KOPT-K1 (cell line): ENCODE data around the gene PRKD2.

Source experiments
- H3K27ac ChIP-seq: fragments of 200-600 bp; sonication (generic); 2 replicates; pipeline ENCODE4 v1.5.1; 2016; ENCODE audit warnings: antibody characterized with exemption, mild to moderate bottlenecking, low read depth, low read length; ENCODE audit not compliant: poor library complexity, severe bottlenecking
- H3K36me3 ChIP-seq: fragments of 200-600 bp; sonication (generic); 2 replicates; pipeline ENCODE4 v1.5.1; 2017; ENCODE audit warnings: antibody characterized with exemption, mild to moderate bottlenecking, low read length, moderate library complexity; ENCODE audit not compliant: insufficient read depth
- H3K9me3 ChIP-seq: fragments of 200-600 bp; sonication (generic); 2 replicates; pipeline ENCODE4 v1.5.1; 2017; ENCODE audit warnings: antibody characterized with exemption, low read length, mild to moderate bottlenecking; ENCODE audit not compliant: insufficient read depth, poor library complexity, severe bottlenecking

Gene PRKD2

DNA sequence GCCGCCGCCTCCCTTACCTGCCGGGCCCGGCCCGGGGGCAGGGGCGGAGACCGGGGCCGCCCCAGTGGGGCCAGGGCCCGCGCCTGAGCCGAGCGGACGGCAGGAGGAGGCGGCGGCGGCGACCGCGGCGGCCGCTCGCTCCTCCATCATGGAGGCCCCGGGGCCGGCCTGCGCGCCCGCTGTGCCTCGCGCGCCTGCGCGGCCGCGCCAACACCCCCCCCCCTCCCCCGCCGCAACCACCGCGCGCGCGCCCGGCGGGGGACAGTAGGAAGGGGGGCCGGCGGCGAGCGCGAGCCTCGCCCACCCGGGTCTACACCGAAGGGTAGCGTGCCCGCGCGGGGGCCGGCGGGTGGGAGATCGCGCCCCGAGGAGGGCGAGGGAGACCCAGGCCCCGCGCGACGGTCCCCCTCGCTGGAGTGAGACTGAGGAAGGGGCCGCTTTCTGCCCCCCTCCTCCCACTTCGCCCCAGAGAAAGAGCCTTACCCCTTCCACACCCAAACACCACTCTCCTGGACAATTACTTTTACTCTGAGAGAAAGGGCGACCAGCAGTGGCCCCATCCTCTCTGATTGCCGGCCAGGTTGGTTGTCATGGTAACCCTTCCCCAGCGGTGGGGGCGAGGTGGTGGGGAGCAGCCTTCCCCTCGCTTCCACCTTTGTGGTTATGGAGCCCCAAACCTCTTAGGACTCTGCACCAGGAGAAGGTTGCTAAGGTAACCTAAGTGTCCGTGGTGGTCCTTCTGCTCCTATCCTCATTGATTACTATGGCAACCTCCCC lies 29.6 kb upstream of the PRKD2 start, which contains the start of gene STRN4:
TSS of gene STRN4 (minus strand) at position 170 of the 777 bp plus-strand sequence. CDS start at position 150, 20 bp downstream.
- H3K9me3 ChIP-seq, result no peaks in the 10 kb centered on the region
- peaks cover 42% of the 10 kb centered on the region for H3K36me3 ChIP-seq
- H3K27ac ChIP-seq, result peak within 1 kb of the TSS; percentile 89

DNA sequence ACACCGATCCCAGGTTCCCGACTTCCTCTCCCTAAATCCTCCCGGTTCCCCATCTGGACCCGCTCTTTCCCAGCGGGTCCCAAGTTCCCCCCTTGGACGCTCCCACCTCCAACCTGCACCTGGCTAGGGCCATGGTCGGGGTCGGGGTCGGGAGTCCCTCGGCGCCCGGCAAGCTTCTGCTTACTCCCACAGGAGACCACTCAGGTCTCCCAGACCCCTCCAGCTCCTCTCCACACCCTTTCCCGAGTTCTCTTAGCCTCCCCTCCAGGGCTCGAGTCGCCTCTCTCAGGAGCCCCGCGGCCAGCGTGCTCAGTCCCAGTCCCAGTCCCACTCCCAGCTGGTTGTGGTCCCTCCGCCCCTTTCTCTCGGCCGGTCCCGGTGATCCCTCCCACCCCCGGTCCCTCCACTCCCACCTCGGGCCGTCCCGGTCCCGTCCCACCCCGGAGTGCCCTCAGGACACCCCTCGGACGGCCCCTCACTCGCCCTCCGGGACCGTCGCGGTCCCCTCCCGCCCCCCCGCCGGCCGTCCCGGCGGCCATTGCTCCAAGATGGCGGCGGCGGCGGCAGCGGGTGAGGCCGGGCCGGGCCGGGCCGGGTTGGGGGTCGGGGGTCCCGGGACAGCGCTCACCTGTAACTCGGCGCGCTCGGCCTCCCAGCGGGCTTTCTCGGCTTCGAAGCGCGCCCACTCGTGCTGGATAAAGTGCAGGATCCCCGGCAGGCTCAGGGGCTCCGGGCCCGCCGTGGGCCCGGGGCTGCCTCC lies 28.8 kb upstream of the PRKD2 start, which contains the start of gene FKRP:
TSS of gene FKRP (plus strand) at position 537 of the 760 bp plus-strand sequence. CDS start 9,394 bp downstream, outside the sequence.
- Histone ChIP-seq H3K27ac (peak within 1 kb of the TSS; percentile 89), H3K9me3 (no peaks in the 10 kb centered on the region), H3K36me3 (peaks cover 48% of the 10 kb centered on the region)

DNA sequence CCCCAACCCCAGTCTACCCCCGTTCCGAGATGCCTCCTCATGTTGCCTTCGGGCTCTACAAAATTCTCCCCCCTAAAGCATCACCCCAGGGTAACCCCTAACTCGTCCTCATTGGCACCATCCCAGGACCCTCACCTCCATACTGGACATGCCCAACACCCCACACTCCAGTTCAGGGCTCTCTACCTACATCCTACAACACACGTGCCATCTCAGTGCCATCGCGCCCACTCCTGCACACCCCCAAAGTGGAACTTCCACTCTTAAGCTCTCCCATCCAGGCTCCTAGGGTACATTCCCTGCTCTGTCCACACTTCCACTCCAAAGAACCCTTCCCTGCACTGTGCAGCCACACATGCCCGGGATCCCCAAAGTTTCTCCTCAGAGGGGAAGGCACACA lies 28.1 kb upstream of the PRKD2 start:
- Histone ChIP-seq H3K9me3 (no peaks in the 10 kb centered on the region), H3K36me3 (peaks cover 48% of the 10 kb centered on the region), H3K27ac (peak overlapping the region; percentile 89)

DNA sequence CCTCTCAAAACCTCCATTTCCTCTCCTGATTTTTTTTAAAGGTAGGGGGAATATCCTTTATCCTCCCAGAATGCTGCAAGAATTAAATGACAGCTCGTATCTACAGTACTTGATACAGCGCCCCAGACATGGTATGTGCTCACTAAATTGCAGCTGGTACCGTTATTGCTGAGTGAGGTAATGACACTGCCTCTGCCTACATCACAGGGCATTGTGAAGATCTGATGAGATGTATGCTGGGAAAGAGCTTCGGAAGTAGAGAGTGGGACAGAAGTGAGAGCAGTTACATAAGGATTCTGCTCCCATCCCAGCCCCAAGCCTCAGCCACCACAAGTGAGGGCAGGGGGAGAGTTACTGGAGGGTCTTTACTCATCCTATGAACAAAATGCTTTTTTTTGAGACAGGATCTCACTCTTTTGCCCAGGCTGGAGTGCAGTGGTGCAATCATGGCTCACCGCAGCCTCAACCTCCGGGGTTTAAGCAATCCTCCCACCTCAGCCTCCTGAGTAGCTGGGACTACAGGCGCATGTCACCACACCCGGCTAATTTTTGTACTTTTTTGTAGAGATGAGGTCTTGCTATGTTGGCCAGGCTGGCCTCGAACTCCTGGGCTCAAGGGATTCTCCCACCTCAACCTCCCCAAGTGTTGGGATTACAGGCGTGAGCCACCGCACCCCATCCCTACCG lies 27.2 kb upstream of the PRKD2 start:
- Histone ChIP-seq H3K36me3 (peaks cover 52% of the 10 kb centered on the region), H3K27ac (no peak overlapping the region)

DNA sequence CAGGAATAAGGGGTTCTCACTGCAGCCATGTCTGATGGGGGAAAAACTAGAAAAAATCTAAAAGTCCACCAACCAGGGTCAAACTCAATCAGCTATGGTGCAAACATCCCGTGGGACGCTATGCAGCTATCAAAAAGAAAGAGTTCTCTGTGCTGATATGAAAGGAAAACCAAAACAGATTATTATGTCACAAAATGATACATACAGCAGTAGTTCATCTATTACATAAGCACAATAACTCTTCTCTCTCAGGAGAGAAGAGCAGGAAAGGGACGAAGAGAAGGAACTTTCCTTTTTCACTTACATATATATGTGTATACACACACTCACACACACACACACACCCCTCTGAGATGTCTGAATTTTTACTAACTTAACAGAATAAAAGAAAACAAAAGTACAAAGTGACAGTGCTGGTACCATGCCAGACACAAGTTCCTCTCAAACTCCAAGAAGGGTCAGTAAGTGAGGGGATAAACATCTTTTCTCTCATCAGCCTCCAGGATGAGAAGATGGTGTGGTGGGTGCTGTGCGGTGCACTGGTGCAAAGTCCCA lies 26.1 kb upstream of the PRKD2 start:
- Histone ChIP-seq H3K9me3 (no peaks in the 10 kb centered on the region), H3K36me3 (peaks cover 56% of the 10 kb centered on the region), H3K27ac (no peak overlapping the region)

More for the DNA sequence above, 27.2 kb upstream of the PRKD2 start:
- H3K9me3 ChIP-seq, result no peaks in the 10 kb centered on the region

DNA sequence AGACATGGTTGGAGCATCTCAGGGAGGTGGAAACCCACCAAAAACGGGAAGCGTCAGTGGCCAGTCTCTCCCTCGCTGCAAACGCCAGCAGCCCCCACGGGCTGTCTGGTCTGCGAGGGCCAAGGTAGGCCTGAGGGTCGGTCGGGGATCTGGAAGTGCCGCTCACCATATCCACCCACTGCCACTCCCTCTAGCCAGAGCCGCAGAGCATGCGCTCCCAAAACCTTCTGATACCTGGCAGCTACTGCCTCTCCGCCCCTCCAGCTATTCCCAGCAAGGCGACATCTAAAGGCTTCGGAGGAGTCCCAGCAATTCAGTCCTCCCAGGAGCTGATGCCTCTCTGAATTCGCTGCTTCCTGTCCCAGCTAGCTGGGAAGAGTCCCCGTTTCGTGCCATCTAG lies 24.5 kb upstream of the PRKD2 start:
- Histone ChIP-seq H3K9me3 (no peaks in the 10 kb centered on the region), H3K27ac (no peak overlapping the region), H3K36me3 (peaks cover 72% of the 10 kb centered on the region)

DNA sequence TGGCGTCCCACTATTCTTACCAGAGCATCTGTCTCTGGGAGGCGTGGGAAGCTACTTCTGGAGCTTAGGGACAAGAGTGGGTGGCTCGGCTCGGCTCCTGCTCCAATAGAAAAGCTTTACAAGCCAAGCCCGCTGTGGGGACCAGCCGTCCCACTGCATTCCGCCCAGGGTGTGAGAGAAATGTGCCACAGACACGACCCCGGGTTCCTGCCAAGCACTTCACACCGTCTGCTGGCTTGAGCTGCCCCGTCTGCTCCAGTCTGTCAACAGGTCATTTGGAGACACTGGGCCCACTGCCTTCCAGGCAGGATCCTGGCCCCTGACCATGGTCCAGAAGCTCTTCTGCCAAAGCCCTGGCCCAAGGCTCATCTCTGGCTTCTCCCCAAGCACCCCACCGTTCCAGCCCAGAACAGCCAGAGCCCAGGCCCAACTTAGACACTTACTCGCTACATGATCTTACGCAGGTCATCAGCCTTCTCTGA lies 22.4 kb upstream of the PRKD2 start:
- Histone ChIP-seq H3K36me3 (peaks cover 92% of the 10 kb centered on the region), H3K9me3 (no peaks in the 10 kb centered on the region), H3K27ac (no peak overlapping the region)

DNA sequence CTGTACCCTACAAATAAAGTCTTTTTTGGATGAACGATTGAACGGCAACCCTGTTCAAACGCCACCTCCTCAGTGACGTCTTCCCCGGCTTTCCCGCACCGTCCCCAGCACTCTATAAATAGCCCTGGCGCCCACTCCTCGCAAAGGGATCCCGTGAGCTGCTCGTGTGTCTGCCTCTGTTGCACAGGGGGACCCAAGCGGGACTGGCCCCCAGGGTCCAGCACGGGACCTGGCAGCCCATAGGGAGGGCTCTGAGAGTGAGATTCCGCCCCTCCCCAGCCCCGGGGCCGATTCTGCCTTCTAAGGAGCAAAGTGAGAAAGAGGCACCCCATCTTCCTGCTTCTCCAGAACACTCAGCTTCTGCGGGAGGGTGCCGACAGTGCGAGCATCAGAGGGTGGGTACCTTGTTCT lies 20.9 kb upstream of the PRKD2 start:
- Histone ChIP-seq H3K36me3 (peaks cover 97% of the 10 kb centered on the region), H3K9me3 (no peaks in the 10 kb centered on the region), H3K27ac (no peak overlapping the region)

DNA sequence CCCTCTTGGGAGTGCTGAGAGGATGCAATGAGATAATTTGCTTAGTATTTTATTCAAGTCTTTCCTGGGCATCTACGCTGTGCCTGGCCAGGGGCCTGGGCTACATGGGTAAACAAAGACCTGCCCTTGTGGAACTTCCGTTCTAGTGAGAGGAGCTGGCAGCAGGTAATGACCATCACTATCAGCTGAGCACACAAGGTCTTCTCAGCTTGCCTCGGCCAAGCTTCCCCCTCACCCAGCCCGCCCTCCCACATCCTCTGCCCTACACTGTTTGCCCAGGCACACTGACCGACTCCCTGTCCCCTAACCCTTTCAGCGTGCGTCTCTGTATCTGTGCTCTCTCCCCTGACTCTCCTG lies 20.4 kb upstream of the PRKD2 start:
- Histone ChIP-seq H3K9me3 (no peaks in the 10 kb centered on the region), H3K36me3 (peaks cover 97% of the 10 kb centered on the region), H3K27ac (no peak overlapping the region)

DNA sequence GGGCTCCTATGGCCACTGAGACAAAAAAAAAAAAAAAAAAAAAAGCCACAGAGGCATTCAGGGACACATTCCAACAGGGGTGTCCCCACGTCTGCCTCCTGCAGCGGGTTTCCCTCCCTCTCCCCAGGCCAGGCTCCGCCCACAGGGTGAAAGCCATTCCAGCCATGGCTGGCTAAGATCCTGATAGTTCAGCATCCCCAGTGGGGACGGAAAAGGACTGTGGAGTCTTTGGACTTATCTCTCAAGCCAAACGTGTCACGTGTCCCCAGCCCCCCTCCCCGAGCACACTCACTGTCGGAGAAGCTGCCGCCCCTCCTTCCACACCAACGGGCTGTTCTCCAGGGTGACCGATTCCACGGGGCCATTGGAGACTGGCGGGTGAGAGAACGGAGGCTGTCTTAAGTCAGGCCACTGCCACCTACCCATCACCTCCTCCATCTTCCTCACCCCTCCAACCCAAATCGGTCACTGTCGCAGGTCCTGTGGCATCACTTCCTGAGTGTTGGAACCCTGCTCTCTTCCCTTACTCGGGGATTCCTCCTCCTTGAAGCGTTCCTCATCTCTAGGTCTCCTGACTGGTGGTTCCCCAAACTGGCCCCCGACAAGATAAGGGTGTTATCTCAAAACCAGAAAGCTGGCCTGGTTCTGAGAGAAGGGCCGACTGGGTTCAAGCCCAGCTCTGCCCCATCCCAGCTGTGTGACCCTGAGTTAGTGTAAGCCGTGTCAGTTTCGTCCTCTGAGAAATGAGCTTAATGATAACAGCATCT lies 19.8 kb upstream of the PRKD2 start:
- Histone ChIP-seq H3K9me3 (no peaks in the 10 kb centered on the region), H3K27ac (no peak overlapping the region), H3K36me3 (peaks cover 97% of the 10 kb centered on the region)

DNA sequence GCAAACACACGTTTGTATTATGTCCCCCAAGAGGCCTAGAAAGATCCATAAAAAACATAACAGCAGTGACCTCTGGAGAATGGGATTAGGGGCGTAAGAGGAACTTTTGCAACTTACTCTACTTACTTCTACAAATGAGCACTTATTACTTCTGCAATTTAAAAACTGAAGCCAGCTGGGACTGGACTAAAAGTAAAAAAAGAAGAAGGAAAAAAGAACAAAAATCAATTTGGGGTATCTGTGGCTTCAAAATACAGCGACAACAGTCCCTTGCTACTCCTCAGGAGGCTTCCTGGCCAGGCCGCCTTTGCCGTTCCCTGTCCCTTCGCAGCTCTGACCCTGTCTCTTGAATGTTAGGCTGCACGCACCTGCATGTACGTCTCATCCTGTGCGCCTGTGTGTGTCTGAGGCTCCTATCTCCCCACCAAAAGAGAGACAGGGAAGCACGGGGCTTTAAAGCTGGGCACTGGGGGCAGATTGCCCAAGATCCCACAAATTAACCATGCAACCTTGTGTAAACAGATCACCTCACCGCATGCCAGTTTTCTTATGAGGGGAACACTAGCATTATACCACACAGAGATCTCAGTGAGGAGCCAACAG lies 16.9 kb upstream of the PRKD2 start:
- Histone ChIP-seq H3K27ac (no peak overlapping the region), H3K36me3 (peaks cover 99% of the 10 kb centered on the region)

DNA sequence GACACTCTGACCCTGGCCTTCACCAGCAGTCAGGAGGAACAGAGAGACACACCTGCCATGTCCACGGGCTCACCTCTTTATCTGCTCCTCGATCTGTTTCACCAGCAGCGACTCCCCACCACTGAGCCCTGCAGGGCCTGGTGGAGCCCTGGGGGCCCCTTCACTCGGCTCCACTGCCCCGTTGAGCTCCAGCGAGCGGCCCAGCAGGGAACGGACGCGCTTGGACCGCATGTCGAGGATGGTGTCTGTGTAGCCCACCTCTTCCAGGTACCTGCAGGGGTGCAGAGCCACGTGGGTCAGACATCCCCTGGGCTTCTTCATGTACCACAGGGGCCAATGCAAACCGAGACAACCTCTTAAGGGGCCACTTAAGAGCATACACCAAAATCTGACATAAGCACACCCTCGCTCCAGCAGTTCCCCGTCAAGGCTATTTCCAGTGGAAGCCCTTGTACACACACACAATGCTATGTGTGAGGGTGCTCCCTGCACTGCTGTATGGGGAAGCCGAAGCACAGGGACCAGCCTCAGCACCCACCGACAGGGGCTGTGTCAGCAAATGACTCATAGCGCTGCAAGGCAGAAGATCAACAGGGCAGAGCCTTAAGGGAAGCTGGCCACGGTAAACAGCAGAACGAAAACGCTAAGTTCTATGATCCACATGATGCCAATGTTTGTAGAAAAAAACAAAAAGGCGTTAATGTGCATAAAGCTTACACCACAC lies 16.2 kb upstream of the PRKD2 start:
- Histone ChIP-seq H3K27ac (no peak overlapping the region), H3K9me3 (no peaks in the 10 kb centered on the region), H3K36me3 (peaks cover 99% of the 10 kb centered on the region)

More for the DNA sequence above, 16.9 kb upstream of the PRKD2 start:
- no peaks in the 10 kb centered on the region for H3K9me3 ChIP-seq

DNA sequence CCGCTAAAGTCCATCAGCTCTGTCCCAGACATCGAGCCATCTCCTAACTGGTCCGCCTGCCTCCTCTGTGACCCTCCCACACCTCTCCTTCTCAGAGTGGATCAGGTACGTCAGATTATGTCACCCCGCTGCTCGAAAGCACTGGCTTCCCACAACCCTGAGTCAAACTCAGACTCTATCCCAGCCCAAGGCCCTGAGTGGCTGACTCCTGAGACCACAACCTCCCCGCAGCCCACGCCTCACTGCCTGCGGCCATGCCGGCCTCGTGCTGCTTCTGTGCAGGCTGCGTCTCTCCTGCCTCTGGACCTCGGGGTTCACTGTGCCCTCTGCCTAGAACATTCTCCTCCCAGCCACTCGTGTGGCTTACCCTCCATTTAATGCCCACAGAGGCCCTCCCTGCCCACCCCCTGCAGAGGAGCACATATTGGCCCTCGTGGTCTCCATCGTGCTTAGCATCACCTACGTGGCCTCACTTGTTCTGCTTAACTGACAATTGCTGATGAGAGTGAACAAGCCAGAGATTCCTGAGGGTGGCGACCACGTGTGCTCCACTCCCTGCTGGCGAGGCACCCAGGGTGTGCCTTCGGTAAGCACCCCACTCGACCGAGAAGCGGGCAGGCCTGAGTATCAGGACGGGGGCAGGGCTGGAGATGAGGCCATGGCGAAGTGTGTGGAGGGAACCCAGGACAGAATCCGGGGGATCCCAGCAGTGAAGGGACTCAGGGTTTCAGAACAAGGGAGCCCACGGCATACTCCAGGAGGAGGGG lies 15.4 kb upstream of the PRKD2 start:
- Histone ChIP-seq H3K36me3 (peaks cover 99% of the 10 kb centered on the region), H3K9me3 (no peaks in the 10 kb centered on the region), H3K27ac (no peak overlapping the region)
